ENCODE results near the gene CAVIN3.

Gene CAVIN3

GRCh38 chr11:6319001-6319703, 1.1 kb downstream of the CAVIN3 start:
- TF ChIP-seq, protein P1, sequence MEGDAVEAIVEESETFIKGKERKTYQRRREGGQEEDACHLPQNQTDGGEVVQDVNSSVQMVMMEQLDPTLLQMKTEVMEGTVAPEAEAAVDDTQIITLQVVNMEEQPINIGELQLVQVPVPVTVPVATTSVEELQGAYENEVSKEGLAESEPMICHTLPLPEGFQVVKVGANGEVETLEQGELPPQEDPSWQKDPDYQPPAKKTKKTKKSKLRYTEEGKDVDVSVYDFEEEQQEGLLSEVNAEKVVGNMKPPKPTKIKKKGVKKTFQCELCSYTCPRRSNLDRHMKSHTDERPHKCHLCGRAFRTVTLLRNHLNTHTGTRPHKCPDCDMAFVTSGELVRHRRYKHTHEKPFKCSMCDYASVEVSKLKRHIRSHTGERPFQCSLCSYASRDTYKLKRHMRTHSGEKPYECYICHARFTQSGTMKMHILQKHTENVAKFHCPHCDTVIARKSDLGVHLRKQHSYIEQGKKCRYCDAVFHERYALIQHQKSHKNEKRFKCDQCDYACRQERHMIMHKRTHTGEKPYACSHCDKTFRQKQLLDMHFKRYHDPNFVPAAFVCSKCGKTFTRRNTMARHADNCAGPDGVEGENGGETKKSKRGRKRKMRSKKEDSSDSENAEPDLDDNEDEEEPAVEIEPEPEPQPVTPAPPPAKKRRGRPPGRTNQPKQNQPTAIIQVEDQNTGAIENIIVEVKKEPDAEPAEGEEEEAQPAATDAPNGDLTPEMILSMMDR (IDR thresholded peaks at IDR 0.05; ENCODE audit: low read length, missing control alignments), result no peak
- peak overlapping the region; percentile 72 for H3K4me3 ChIP-seq (replicated peaks; ENCODE audit: low read depth, low read length)
- peak; percentile 52 for DNase-seq (ENCODE audit: low read depth)

GRCh38 chr11:6318204-6318603, 2.1 kb downstream of the CAVIN3 start:
- peak overlapping the region; percentile 72 for H3K4me3 ChIP-seq (replicated peaks; ENCODE audit: low read depth, low read length)

GRCh38 chr11:6315811-6316425, 4.4 kb downstream of the CAVIN3 start:
- peak; percentile 76 for DNase-seq (ENCODE audit: low read depth)
- H3K4me3 ChIP-seq (replicated peaks; ENCODE audit: low read depth, low read length), result no peak overlapping the region
- TF ChIP-seq, protein P1 (IDR thresholded peaks at IDR 0.05; ENCODE audit: low read length, missing control alignments), result peak; percentile 98

More at GRCh38 chr11:6318204-6318603, 2.1 kb downstream of the CAVIN3 start:
- DNase-seq (ENCODE audit: low read depth), result no peak
- TF ChIP-seq, protein P1 (IDR thresholded peaks at IDR 0.05; ENCODE audit: low read length, missing control alignments), result no peak

GRCh38 chr11:6312106-6312505, 8.2 kb downstream of the CAVIN3 start:
- no peak for DNase-seq (ENCODE audit: low read depth)
- no peak overlapping the region for H3K4me3 ChIP-seq (replicated peaks; ENCODE audit: low read depth, low read length)
- TF ChIP-seq, protein P1 (IDR thresholded peaks at IDR 0.05; ENCODE audit: low read length, missing control alignments), result no peak

- H3K4me3 ChIP-seq (replicated peaks; ENCODE audit: low read depth, low read length), result no peak overlapping the region
- TF ChIP-seq, protein P1 (IDR thresholded peaks at IDR 0.05; ENCODE audit: low read length, missing control alignments), result no peak
- DNase-seq (ENCODE audit: low read depth), result no peak
These were observed 12.4 kb downstream of the CAVIN3 start for GRCh38 chr11:6307876-6308275.

- DNase-seq (ENCODE audit: low read depth), result no peak
- TF ChIP-seq, protein P1 (IDR thresholded peaks at IDR 0.05; ENCODE audit: low read length, missing control alignments), result no peak
- no peak overlapping the region for H3K4me3 ChIP-seq (replicated peaks; ENCODE audit: low read depth, low read length)
These were observed 15.0 kb downstream of the CAVIN3 start for GRCh38 chr11:6305297-6305696.
